Body of pancreas (tissue), 4 donors: ENCODE data around the gene COL12A1. TPM values are rescaled to one million over a fixed set of nuclear protein-coding genes. Genes with fewer than 3 reads are reported as not detected.

Experiments
- ATAC-seq: fragments of 150-250 bp; one replicate; pipeline ENCODE4 v1.9.1; 2016
- DNase-seq, 4 donors: peaks; one replicate each; pipeline ENCODE4 v3.0.0-alpha.2; 2019
- H3K27ac ChIP-seq, 4 donors: fragments of 200-600 bp; sonication (generic); 1 replicate in 3 of 4; 2 replicates in 1 of 4; pipeline versions ENCODE4 v1.5.1 to v1.6.1; 2016 to 2019; ENCODE audit warnings: mild to moderate bottlenecking in 1 of 4, mixed read lengths in 1 of 4, moderate library complexity in 1 of 4
- H3K27me3 ChIP-seq, 2 donors: fragments of 200-600 bp; sonication (generic); one replicate each; pipeline ENCODE4 v1.6.0; 2016; ENCODE audit warnings: mild to moderate bottlenecking in 1 of 2
- H3K36me3 ChIP-seq, 2 donors: fragments of 200-600 bp; sonication (generic); replicated peaks in 1 of 2; 2 replicates each; pipeline ENCODE4 v1.5.1; 2016; ENCODE audit warnings: low read depth in 2 of 2; ENCODE audit not compliant: insufficient read depth in 1 of 2
- H3K4me1 ChIP-seq: fragments of 200-600 bp; sonication (generic); one replicate; pipeline ENCODE4 v1.6.0; 2016
- H3K4me3 ChIP-seq, 2 donors: fragments of 200-600 bp; sonication (generic); 1 replicate in 1 of 2; 2 replicates in 1 of 2; pipeline ENCODE4 v1.5.1; 2016 to 2019
- H3K9me3 ChIP-seq, 3 donors: fragments of 200-600 bp; sonication (generic); 1 replicate in 2 of 3; 2 replicates in 1 of 3; pipeline ENCODE4 v1.5.1; 2016
- POLR2A ChIP-seq, 3 donors: fragments of 450-650 bp; IDR thresholded peaks; one replicate each; pipeline ENCODE4 v1.6.1; 2016; ENCODE audit warnings: antibody characterized with exemption in 3 of 3, mild to moderate bottlenecking in 2 of 3
- WGBS, 2 donors: methylation state at CpG; one replicate each; pipeline ENCODE4 v1.1.5; 2017; 5-methylcytosine and 5-hydroxymethylcytosine counted together
- intact Hi-C: fragments of 100-400 bp; cut with DNase I; formaldehyde crosslinking; loops from one replicate; pipeline ENCODE4 v1.15.1; 2023
- total RNA-seq, 2 donors: library from RNA; depleted of rRNA; stranded (reverse); fragments of >200 nt; gene quantifications; one replicate each; pipeline ENCODE4 v1.1.0, GENCODE V29; 2016
- TF ChIP-seq, protein P1 (sequence below), 7 experiments: fragments of 450-650 bp in 4 of 7; fragments of 200-600 bp in 3 of 7; sonication (generic) in 3 of 7; IDR thresholded peaks; one replicate each; pipeline ENCODE4 v1.5.1; 2016 to 2019; ENCODE audit warnings: antibody characterized with exemption in 7 of 7

Gene COL12A1
- total RNA-seq, 2 donors from 2014 or later: 34.0 to 35.3 TPM

DNA sequence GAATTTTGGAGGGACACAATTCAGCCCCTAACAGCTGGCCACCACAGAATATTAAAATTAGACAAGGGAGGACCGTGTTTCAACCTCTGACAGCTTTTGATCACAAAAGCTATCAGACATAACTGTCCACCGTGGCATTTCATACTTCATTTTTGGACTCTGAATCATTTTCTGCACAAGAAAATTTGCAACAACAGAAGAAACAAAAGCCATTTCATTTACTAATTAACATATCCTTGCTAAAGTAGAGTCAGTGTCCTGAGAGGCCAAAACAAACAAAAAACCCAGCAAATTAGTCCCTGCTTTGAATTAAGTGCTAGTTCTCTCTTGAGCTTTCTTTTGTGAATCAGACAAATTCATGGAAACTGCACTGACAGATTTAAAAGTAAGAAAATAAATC lies 17.6 kb upstream of the COL12A1 start:
- ATAC-seq (no peak), DNase-seq (no peak)
- TF ChIP-seq, protein P1, sequence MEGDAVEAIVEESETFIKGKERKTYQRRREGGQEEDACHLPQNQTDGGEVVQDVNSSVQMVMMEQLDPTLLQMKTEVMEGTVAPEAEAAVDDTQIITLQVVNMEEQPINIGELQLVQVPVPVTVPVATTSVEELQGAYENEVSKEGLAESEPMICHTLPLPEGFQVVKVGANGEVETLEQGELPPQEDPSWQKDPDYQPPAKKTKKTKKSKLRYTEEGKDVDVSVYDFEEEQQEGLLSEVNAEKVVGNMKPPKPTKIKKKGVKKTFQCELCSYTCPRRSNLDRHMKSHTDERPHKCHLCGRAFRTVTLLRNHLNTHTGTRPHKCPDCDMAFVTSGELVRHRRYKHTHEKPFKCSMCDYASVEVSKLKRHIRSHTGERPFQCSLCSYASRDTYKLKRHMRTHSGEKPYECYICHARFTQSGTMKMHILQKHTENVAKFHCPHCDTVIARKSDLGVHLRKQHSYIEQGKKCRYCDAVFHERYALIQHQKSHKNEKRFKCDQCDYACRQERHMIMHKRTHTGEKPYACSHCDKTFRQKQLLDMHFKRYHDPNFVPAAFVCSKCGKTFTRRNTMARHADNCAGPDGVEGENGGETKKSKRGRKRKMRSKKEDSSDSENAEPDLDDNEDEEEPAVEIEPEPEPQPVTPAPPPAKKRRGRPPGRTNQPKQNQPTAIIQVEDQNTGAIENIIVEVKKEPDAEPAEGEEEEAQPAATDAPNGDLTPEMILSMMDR (IDR thresholded peaks at IDR 0.05): no peak
- no peak for TF ChIP-seq POLR2A (IDR thresholded peaks at IDR 0.05)
- Histone ChIP-seq H3K4me3 (no peak overlapping the region), H3K4me1 (peaks cover 11% of the 10 kb centered on the region), H3K9me3 (no peaks in the 10 kb centered on the region), H3K27me3 (no peaks in the 10 kb centered on the region), H3K27ac (no peak overlapping the region), H3K36me3 (no peaks in the 10 kb centered on the region)
- 75% methylated on average over 2 of the region's 2 CpGs for WGBS, 2 donors
- intact Hi-C loops: no loop called here

DNA sequence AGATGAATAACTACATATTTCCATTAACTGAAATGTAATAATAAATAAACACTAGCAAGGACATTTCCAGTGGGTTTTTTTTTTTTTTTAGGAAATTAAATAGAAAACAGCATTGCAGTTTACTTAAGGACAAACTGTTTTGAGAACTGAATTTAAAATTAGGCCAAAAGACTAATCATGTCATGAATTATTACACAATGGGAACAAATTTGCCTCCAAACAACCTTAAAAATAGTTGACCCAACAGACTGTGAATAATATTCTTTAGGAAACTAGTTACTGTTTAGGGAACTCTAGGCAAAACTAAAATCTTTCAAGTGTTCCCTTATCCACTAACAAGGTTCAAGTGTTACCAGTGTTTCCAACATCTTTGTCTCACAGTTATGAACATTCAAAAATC lies 16.4 kb upstream of the COL12A1 start:
- DNase-seq (no peak), ATAC-seq (no peak)
- Histone ChIP-seq H3K4me3 (no peak overlapping the region), H3K36me3 (no peaks in the 10 kb centered on the region), H3K27ac (no peak overlapping the region), H3K4me1 (peaks cover 11% of the 10 kb centered on the region), H3K27me3 (no peaks in the 10 kb centered on the region), H3K9me3 (no peaks in the 10 kb centered on the region)
- intact Hi-C loops: no loop called here
- TF ChIP-seq, protein P1 (IDR thresholded peaks at IDR 0.05): no peak
- TF ChIP-seq POLR2A (IDR thresholded peaks at IDR 0.05): no peak

DNA sequence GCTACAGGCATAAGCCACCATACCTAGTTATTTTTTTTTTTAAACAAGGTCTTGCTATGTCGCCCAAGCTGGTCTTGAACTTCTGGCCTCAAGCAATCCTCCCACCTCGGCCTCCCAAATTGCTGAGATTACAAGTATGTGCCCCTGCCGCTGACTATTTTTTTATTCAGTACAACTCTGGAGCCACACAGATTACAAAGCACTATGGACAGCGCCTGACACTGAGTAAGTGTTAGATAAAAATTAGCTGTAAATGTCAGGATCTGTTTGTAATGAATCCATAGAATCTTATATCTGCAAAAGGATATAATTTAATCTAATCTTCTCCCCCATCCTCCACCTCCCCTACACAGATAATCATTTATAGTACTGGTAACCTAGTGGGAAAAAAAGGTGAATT lies 15.3 kb upstream of the COL12A1 start:
- Histone ChIP-seq H3K9me3 (no peaks in the 10 kb centered on the region), H3K4me1 (peaks cover 11% of the 10 kb centered on the region), H3K27ac (no peak overlapping the region), H3K27me3 (no peaks in the 10 kb centered on the region), H3K36me3 (no peaks in the 10 kb centered on the region), H3K4me3 (no peak overlapping the region)
- intact Hi-C loops: no loop called here
- DNase-seq: no peak
- WGBS, 2 donors: 83 to 87% methylated on average over 4 of the region's 4 CpGs
- no peak for ATAC-seq
- TF ChIP-seq POLR2A (IDR thresholded peaks at IDR 0.05): no peak
- TF ChIP-seq, protein P1 (IDR thresholded peaks at IDR 0.05): no peak

DNA sequence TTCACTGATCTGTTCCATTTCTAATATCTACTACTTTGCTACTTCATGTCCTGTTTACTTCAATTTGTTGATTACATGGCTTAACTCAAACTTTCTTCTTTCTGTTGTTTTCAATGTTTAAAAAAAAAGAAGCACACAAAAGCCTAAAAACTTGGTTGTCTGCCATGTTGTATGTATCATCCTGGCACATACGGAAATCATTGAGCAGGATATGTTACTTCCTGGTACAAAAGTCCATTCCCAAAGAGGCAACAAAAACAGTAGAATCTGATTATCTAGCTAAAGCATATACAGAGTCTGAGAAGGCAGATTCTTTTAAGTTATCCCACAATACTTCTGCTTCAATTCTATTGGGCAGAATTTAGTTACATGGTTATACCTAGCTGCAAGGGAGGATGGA lies 14.5 kb upstream of the COL12A1 start:
- no peak for TF ChIP-seq POLR2A (IDR thresholded peaks at IDR 0.05)
- TF ChIP-seq, protein P1 (IDR thresholded peaks at IDR 0.05): no peak
- no peaks in the 10 kb centered on the region for H3K27me3 ChIP-seq
- H3K36me3 ChIP-seq: no peaks in the 10 kb centered on the region
- intact Hi-C loops: no loop called here
- WGBS, 2 donors: 14 to 22% methylated on average over 1 of the region's 1 CpG
- DNase-seq (no peak), ATAC-seq (peak; percentile 38)
- no peak overlapping the region for H3K27ac ChIP-seq
- H3K4me1 ChIP-seq: peaks cover 11% of the 10 kb centered on the region
- H3K4me3 ChIP-seq: no peak overlapping the region
- H3K9me3 ChIP-seq: no peaks in the 10 kb centered on the region

DNA sequence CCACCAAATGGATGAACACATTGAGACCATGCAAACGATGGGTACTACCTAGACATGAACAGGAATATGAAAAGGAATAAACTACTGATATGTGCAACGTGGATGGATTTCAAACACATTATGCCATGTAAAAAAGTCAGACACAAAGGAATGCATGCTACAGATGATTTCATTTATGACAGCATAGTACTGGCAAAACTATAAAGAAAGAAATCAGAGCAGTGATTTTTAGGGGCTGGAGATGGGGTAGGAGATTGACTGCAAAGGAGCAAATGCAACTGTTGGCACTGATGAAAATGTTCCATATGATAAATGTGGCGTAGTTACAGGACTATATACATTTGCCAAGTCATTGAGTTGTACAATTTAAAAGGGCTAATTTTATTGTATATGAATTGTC lies 13.4 kb upstream of the COL12A1 start:
- Histone ChIP-seq H3K4me1 (peaks cover 6% of the 10 kb centered on the region), H3K27ac (no peak overlapping the region), H3K27me3 (no peaks in the 10 kb centered on the region), H3K4me3 (no peak overlapping the region), H3K9me3 (no peaks in the 10 kb centered on the region), H3K36me3 (no peaks in the 10 kb centered on the region)
- DNase-seq: no peak
- WGBS, 2 donors: 64 to 67% methylated on average over 3 of the region's 3 CpGs
- TF ChIP-seq POLR2A (IDR thresholded peaks at IDR 0.05): no peak
- TF ChIP-seq, protein P1 (IDR thresholded peaks at IDR 0.05): no peak
- intact Hi-C loops: no loop called here
- no peak for ATAC-seq
